HepG2 (cell line): ENCODE results near the gene BMPER. TPM values are rescaled to one million over a fixed set of nuclear protein-coding genes. Genes with fewer than 3 reads are reported as not detected.

ENCODE experiments used
- ATAC-seq: fragments of 200-7000 bp; cut with Tn5 transposase; 3 replicates; pipeline ENCODE4 v1.9.1; 2020; ENCODE audit warnings: mild to moderate bottlenecking, moderate library complexity
- BruUV-seq: library from RNA; stranded (reverse); fragments of 400-500 nt; replicated peaks from 2 replicates; lab custom pipeline; 2021; lab: Mats Ljungman, UMichigan
- CTCF ChIA-PET: fragments of 300-600 bp; formaldehyde crosslinking; extraction: SDS; loops from one replicate; lab custom pipeline; 2021; ENCODE audit warnings: low total read pairs, inconsistent platforms, low intra/inter-chr PET ratio; lab: Yijun Ruan, JAX
- POLR2A ChIA-PET: fragments of 350-600 bp; sonication (Branson Sonifier 250); formaldehyde crosslinking; loops from one replicate; lab custom pipeline; 2020; ENCODE audit warnings: antibody characterized with exemption, inconsistent platforms; lab: Yijun Ruan, JAX
- DNase-seq: peaks from one replicate; pipeline ENCODE4 v3.0.0-alpha.2; 2015; ENCODE audit warnings: low spot score
- FAIRE-seq: peaks from 3 replicates; lab custom pipeline; 2011; peaks lifted over from hg19 to GRCh38; lab: Jason Lieb, UNC
- H2AFZ ChIP-seq: one replicate; pipeline ENCODE4 v1.6.1; 2011; ENCODE audit warnings: low read length, inconsistent platforms
- H3K27ac ChIP-seq: fragments of 300-600 bp; 3 replicates; pipeline ENCODE4 v1.8.0; 2011; ENCODE audit warnings: mixed run types, mild to moderate bottlenecking, mixed read lengths, low read length, inconsistent platforms; ENCODE audit not compliant: insufficient read depth; ENCODE audit errors: extremely low read length
- H3K27me3 ChIP-seq, 2 experiments: fragments of 200-600 bp in 1 of 2; 2 replicates in 1 of 2; 3 replicates in 1 of 2; pipeline versions ENCODE4 v1.6.0 to v1.8.0; 2011; ENCODE audit warnings: low read length in 2 of 2, mild to moderate bottlenecking in 2 of 2, moderate library complexity in 2 of 2, inconsistent platforms in 1 of 2; ENCODE audit not compliant: insufficient read depth in 2 of 2, control insufficient read depth in 1 of 2
- H3K36me3 ChIP-seq, 2 experiments: fragments of 200-600 bp in 1 of 2; replicated peaks in 1 of 2; 2 replicates in 1 of 2; 3 replicates in 1 of 2; pipeline versions ENCODE4 v1.5.1 to v1.8.0; 2011; ENCODE audit warnings: low read length in 2 of 2, inconsistent platforms in 1 of 2; ENCODE audit not compliant: insufficient read depth in 2 of 2, control insufficient read depth in 1 of 2
- H3K4me1 ChIP-seq: 2 replicates; pipeline ENCODE4 v1.5.1; 2012; ENCODE audit warnings: low read length, inconsistent platforms; ENCODE audit not compliant: insufficient read depth
- H3K4me2 ChIP-seq: 2 replicates; pipeline ENCODE4 v1.6.0; 2011; ENCODE audit warnings: low read depth, low read length, inconsistent platforms
- H3K4me3 ChIP-seq, 3 experiments: fragments of 200-600 bp in 1 of 3; sonication (generic), shearing (Covaris generic) in 1 of 3; replicated peaks in 1 of 3; 2 replicates each; pipeline ENCODE4 v1.5.1; 2011 to 2016; ENCODE audit warnings: low read length in 3 of 3, inconsistent platforms in 2 of 3, low read depth in 2 of 3, mild to moderate bottlenecking in 2 of 3, control low read depth in 1 of 3, mixed read lengths in 1 of 3; ENCODE audit not compliant: insufficient read depth in 1 of 3
- H3K79me2 ChIP-seq: one replicate; pipeline ENCODE4 v1.6.1; 2011; ENCODE audit warnings: low read length, inconsistent platforms; ENCODE audit not compliant: insufficient read depth
- H3K9ac ChIP-seq: 2 replicates; pipeline ENCODE4 v1.6.0; 2011; ENCODE audit warnings: mild to moderate bottlenecking, low read depth, low read length, inconsistent platforms; ENCODE audit not compliant: insufficient read depth
- H3K9me3 ChIP-seq: 2 replicates; pipeline ENCODE4 v1.5.1; 2012; ENCODE audit warnings: mild to moderate bottlenecking, low read length
- H4K20me1 ChIP-seq: 2 replicates; pipeline ENCODE4 v1.6.0; 2011; ENCODE audit warnings: inconsistent platforms, mild to moderate bottlenecking, low read length, moderate library complexity; ENCODE audit not compliant: insufficient read depth
- CEBPB ChIP-seq: IDR thresholded peaks from 2 replicates; pipeline ENCODE4 v1.6.1; 2011; ENCODE audit warnings: low read depth, low read length, improper control_type of control experiment, borderline replicate concordance
- GATAD1 ChIP-seq: IDR thresholded peaks from 2 replicates; pipeline ENCODE4 v1.6.1; 2016; ENCODE audit warnings: missing genetic modification reagents, missing compliant biosample characterization
- MXI1 ChIP-seq: IDR thresholded peaks from 3 replicates; pipeline ENCODE4 v1.6.1; 2012; ENCODE audit warnings: low read depth, low read length, inconsistent platforms, borderline replicate concordance
- NBN ChIP-seq: fragments of 450-650 bp; conservative IDR thresholded peaks from 2 replicates; pipeline ENCODE4 v1.6.1; 2017
- RNF2 ChIP-seq: fragments of 450-650 bp; conservative IDR thresholded peaks from 2 replicates; pipeline ENCODE4 v1.6.1; 2016; ENCODE audit warnings: low read depth
- ZNF44 ChIP-seq: sonication (generic); formaldehyde crosslinking; IDR thresholded peaks from 2 replicates; pipeline ENCODE4 v1.5.1; 2020; ENCODE audit warnings: mild to moderate bottlenecking, missing genetic modification reagents
- ZNF547 ChIP-seq: sonication (generic); formaldehyde crosslinking; IDR thresholded peaks from 2 replicates; pipeline ENCODE4 v1.5.1; 2020; ENCODE audit warnings: mild to moderate bottlenecking, missing genetic modification reagents
- ZNF564 ChIP-seq: sonication (generic); formaldehyde crosslinking; IDR thresholded peaks from 2 replicates; pipeline ENCODE4 v1.8.1; 2023; ENCODE audit warnings: mild to moderate bottlenecking, missing genetic modification reagents
- WGBS: methylation state at CpG from one replicate; pipeline ENCODE4 v1.1.6; 2017; ENCODE audit warnings: low lambda C conversion rate; 5-methylcytosine and 5-hydroxymethylcytosine counted together
- in situ Hi-C: cut with HindIII; loops from 2 replicates; pipeline ENCODE4 v1.10.0; 2017; ENCODE audit warnings: low pct_unique_long_range_greater_than_20kb; ENCODE audit not compliant: extremely low pct_ligation_motif_present
- intact Hi-C: fragments of 100-400 bp; cut with micrococcal nuclease; formaldehyde crosslinking; loops from one replicate; pipeline ENCODE4 v1.10.0; 2022; ENCODE audit not compliant: unreplicated experiment
- polyA plus RNA-seq, 8 experiments: library from polyadenylated mRNA; depleted of rRNA in 3 of 8; stranded (reverse) in 7 of 8; unstranded in 1 of 8; fragments of >200 nt; fragmentation: Illumina TruSeq in 4 of 8; extraction: Trizol in 4 of 8; gene quantifications; 2 replicates each; pipeline versions ENCODE4 v1.2.1 to v1.2.3, GENCODE V29; 2011 to 2016; ENCODE audit warnings: low read depth in 4 of 8, missing spikeins in 1 of 8, mixed read lengths in 1 of 8; ENCODE audit not compliant: insufficient read depth in 1 of 8
- total RNA-seq, 5 experiments: library from RNA; depleted of rRNA; stranded (reverse); fragments of >200 nt; fragmentation: Illumina TruSeq; extraction: Trizol; gene quantifications; 2 replicates each; pipeline ENCODE4 v1.2.3, GENCODE V29; 2016; ENCODE audit warnings: low read depth in 1 of 5
- TF ChIP-seq, protein P1 (sequence below): sonication (generic); formaldehyde crosslinking; IDR thresholded peaks from 2 replicates; pipeline ENCODE4 v1.9.0; 2022; ENCODE audit warnings: missing genetic modification reagents, mild to moderate bottlenecking, borderline replicate concordance

Gene BMPER
- total and polyA plus RNA-seq, 2 of the 13 experiments (the other 11 are each of a cell fraction or from before 2014, with no cell fraction given): not detected

DNA sequence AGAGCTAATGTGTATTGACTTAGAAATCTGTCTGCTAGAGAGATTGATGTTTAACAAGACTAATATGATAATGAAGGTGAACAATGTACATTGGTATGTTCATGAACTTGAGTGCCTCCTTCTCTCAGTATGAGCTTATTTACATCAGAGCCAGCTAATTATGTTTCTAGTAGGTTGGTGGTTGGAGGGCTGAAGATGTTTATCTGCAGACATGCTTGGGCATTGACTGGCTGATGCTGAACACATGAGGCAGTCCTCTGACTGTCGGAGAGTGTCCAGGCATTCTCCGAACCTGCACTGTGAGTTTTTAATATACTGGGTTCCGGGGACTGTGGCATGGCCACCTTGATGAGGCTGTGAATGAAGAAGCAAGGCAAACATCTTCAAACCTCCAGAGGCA lies 47.5 kb downstream of the BMPER start:
- 17% methylated on average over 3 of the region's 3 CpGs for WGBS
- DNase-seq (no peak), ATAC-seq (no peak)

DNA sequence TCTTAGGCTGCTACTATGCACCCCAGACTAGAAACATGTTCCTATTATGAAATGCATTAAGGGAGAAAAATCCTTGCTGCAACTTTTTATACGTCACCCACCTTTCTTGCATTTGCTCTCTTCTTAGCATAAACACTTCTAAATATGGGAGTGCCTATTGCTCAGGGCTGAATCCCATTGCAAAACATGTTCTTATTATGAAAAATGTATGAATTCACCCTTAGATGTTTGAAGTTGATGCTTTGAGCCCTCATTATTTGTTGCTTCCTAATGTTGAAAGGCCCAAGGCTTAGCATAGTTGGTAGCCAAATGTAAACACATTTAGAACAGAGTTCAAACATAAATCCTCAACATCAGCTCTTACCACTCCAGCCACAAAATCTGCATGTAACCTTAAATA lies 52.8 kb downstream of the BMPER start:
- in situ Hi-C loops (no loop called here), intact Hi-C loops (no loop called here)
- Histone ChIP-seq H3K36me3 (no peaks in the 10 kb centered on the region), H3K4me2 (no peak overlapping the region), H3K9me3 (no peaks in the 10 kb centered on the region), H3K79me2 (no peaks in the 10 kb centered on the region), H3K4me3 (no peak overlapping the region), H3K4me1 (no peaks in the 10 kb centered on the region), H3K27me3 (peaks cover 0 to 7% of the 10 kb centered on the region in 2 experiments; a peak in 1 of 5 replicates), H3K9ac (no peak overlapping the region), H4K20me1 (no peaks in the 10 kb centered on the region), H3K27ac (no peak overlapping the region), H2AFZ (no peak overlapping the region)
- BruUV-seq: no TSS peak
- ATAC-seq (no peak), DNase-seq (no peak), FAIRE-seq (no peak)
- CTCF ChIA-PET: no interaction called here
- 83% methylated on average over 1 of the region's 1 CpG for WGBS
- POLR2A ChIA-PET: no interaction called here
- TF ChIP-seq MXI1 (no peak), RNF2 (no peak), NBN (no peak), ZNF564 (no peak), CEBPB (no peak)
- TF ChIP-seq, protein P1, sequence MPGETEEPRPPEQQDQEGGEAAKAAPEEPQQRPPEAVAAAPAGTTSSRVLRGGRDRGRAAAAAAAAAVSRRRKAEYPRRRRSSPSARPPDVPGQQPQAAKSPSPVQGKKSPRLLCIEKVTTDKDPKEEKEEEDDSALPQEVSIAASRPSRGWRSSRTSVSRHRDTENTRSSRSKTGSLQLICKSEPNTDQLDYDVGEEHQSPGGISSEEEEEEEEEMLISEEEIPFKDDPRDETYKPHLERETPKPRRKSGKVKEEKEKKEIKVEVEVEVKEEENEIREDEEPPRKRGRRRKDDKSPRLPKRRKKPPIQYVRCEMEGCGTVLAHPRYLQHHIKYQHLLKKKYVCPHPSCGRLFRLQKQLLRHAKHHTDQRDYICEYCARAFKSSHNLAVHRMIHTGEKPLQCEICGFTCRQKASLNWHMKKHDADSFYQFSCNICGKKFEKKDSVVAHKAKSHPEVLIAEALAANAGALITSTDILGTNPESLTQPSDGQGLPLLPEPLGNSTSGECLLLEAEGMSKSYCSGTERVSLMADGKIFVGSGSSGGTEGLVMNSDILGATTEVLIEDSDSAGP (CRISPR knock-in tag): no peak

More for the DNA sequence above, 47.5 kb downstream of the BMPER start:
- in situ Hi-C loops: no loop called here
- BruUV-seq: no TSS peak
- Histone ChIP-seq H3K4me2 (no peak overlapping the region), H3K36me3 (no peaks in the 10 kb centered on the region), H4K20me1 (no peaks in the 10 kb centered on the region), H3K4me3 (no peak overlapping the region), H3K9ac (no peak overlapping the region), H3K27ac (no peak overlapping the region), H3K27me3 (no peaks in the 10 kb centered on the region; a peak in 2 of 5 replicates), H3K79me2 (no peaks in the 10 kb centered on the region), H2AFZ (no peak overlapping the region), H3K4me1 (no peaks in the 10 kb centered on the region), H3K9me3 (no peaks in the 10 kb centered on the region)
- intact Hi-C loops: no loop called here
- TF ChIP-seq ZNF44 (CRISPR knock-in tag) (no peak), ZNF547 (CRISPR knock-in tag) (no peak), GATAD1 (CRISPR knock-in tag) (no peak)
- no peak for FAIRE-seq
- ChIA-PET POLR2A (no interaction called here), CTCF (no interaction called here)
